Measurements from ENCODE around the gene CNOT3.

The CNOT3 gene

GRCh38 chr19:54196536-54196935 is 59.0 kb downstream of the CNOT3 start:
- no peak for DNase-seq

GRCh38 chr19:54197121-54197520 is 59.6 kb downstream of the CNOT3 start:
- no peak for DNase-seq

- no peak for DNase-seq
Observed at GRCh38 chr19:54199401-54199800, 61.8 kb downstream of the CNOT3 start.

GRCh38 chr19:54201172-54201701 is 63.7 kb downstream of the CNOT3 start:
- DNase-seq, result no peak

- no peak for DNase-seq
Observed at GRCh38 chr19:54201980-54202379, 64.4 kb downstream of the CNOT3 start.

GRCh38 chr19:54203151-54203611 is 65.6 kb downstream of the CNOT3 start:
- DNase-seq, result no peak

GRCh38 chr19:54204767-54205468 is 67.4 kb downstream of the CNOT3 start:
- no peak for DNase-seq

Measured in CD4-positive, alpha-beta T cell treated with Interleukin-4 for 4 hours (primary cell).